Hepatocyte (in vitro differentiated cells): ENCODE measurements around the gene HES5.

Experiments used
- CTCF ChIP-seq: fragments of 200-600 bp; sonication (generic); IDR thresholded peaks from 2 replicates; pipeline ENCODE4 v1.5.1; 2016; ENCODE audit warnings: antibody characterized with exemption, mild to moderate bottlenecking; ENCODE audit not compliant: poor library complexity
- EZH2phosphoT487 ChIP-seq: fragments of 200-600 bp; sonication (generic); IDR thresholded peaks from one replicate; pipeline ENCODE4 v1.6.1; 2018; ENCODE audit warnings: antibody characterized with exemption, mild to moderate bottlenecking, low read depth, moderate library complexity; ENCODE audit not compliant: unreplicated experiment, severe bottlenecking

- no peak for TF ChIP-seq CTCF
- no peak for TF ChIP-seq EZH2phosphoT487
Measured at GRCh38 chr1:2535455-2535854, 5.4 kb upstream of the HES5 start.
